Measurements from ENCODE around the gene MUC15.

Gene MUC15

GRCh38 chr11:26551186-26551801 lies 20.8 kb downstream of the MUC15 start:
- H3K27ac ChIP-seq: no peak overlapping the region
- TF ChIP-seq CTCF (conservative IDR thresholded peaks at IDR 0.05): peak; percentile 78

- no peak for TF ChIP-seq CTCF (conservative IDR thresholded peaks at IDR 0.05)
- no peak overlapping the region for H3K27ac ChIP-seq
These were observed 22.0 kb downstream of the MUC15 start for GRCh38 chr11:26550022-26550421.

- TF ChIP-seq CTCF (conservative IDR thresholded peaks at IDR 0.05): no peak
- no peak overlapping the region for H3K27ac ChIP-seq
These were observed 22.9 kb downstream of the MUC15 start for GRCh38 chr11:26549176-26549575.

- no peak for TF ChIP-seq CTCF (conservative IDR thresholded peaks at IDR 0.05)
- H3K27ac ChIP-seq: no peak overlapping the region
These were observed 30.2 kb downstream of the MUC15 start for GRCh38 chr11:26541870-26542269.

GRCh38 chr11:26539517-26539916 lies 32.5 kb downstream of the MUC15 start:
- no peak overlapping the region for H3K27ac ChIP-seq
- TF ChIP-seq CTCF (conservative IDR thresholded peaks at IDR 0.05): no peak

GRCh38 chr11:26537341-26537740 lies 34.7 kb downstream of the MUC15 start:
- no peak for TF ChIP-seq CTCF (conservative IDR thresholded peaks at IDR 0.05)
- H3K27ac ChIP-seq: no peak overlapping the region

- TF ChIP-seq CTCF (conservative IDR thresholded peaks at IDR 0.05): no peak
- H3K27ac ChIP-seq: no peak overlapping the region
These were observed 44.4 kb downstream of the MUC15 start for GRCh38 chr11:26527685-26528084.

Measured in VCaP (cell line).